GM23338 (cell line): Measurements from ENCODE around the gene HTRA2. TPM values are rescaled to one million over a fixed set of nuclear protein-coding genes. Genes with fewer than 3 reads are reported as not detected.
A peak's percentile ranks its signal among the peaks of the same experiment; 100 is the strongest.

Experiments used
- ATAC-seq: fragments of 200-7000 bp; cut with Tn5 transposase; 3 replicates; pipeline ENCODE4 v1.9.1; 2020
- DNase-seq: peaks from one replicate; pipeline ENCODE4 v3.0.0-alpha.2; 2015; ENCODE audit warnings: low spot score
- H2AFZ ChIP-seq: fragments of 200-600 bp; sonication (generic); 2 replicates; pipeline ENCODE4 v1.8.0; 2016; ENCODE audit warnings: antibody characterized with exemption, mild to moderate bottlenecking, moderate library complexity
- H3F3A ChIP-seq: fragments of 200-600 bp; sonication (generic); replicated peaks from 2 replicates; pipeline ENCODE4 v1.8.0; 2017; ENCODE audit warnings: antibody characterized with exemption, mixed run types, low read depth
- H3K27ac ChIP-seq: fragments of 200-600 bp; sonication (generic); 2 replicates; pipeline ENCODE4 v1.6.1; 2016; ENCODE audit warnings: low read depth
- H3K27me3 ChIP-seq: fragments of 200-600 bp; sonication (generic); 2 replicates; pipeline ENCODE4 v1.8.0; 2016; ENCODE audit warnings: mild to moderate bottlenecking, mixed run types, moderate library complexity; ENCODE audit not compliant: insufficient read depth
- H3K36me3 ChIP-seq: fragments of 200-600 bp; sonication (generic); 2 replicates; pipeline ENCODE4 v1.8.0; 2016; ENCODE audit warnings: mild to moderate bottlenecking; ENCODE audit not compliant: insufficient read depth
- H3K4me1 ChIP-seq: fragments of 200-600 bp; sonication (generic); 2 replicates; pipeline ENCODE4 v1.8.0; 2016; ENCODE audit warnings: mild to moderate bottlenecking, moderate library complexity; ENCODE audit not compliant: insufficient read depth
- H3K4me2 ChIP-seq: fragments of 200-600 bp; sonication (generic); 2 replicates; pipeline ENCODE4 v1.7.1; 2017; ENCODE audit warnings: mixed run types
- H3K4me3 ChIP-seq: fragments of 200-600 bp; sonication (generic); 2 replicates; pipeline ENCODE4 v1.6.1; 2016; ENCODE audit warnings: mixed run types
- H3K79me2 ChIP-seq: fragments of 200-600 bp; sonication (generic); replicated peaks from 2 replicates; pipeline ENCODE4 v1.8.0; 2017; ENCODE audit warnings: mild to moderate bottlenecking; ENCODE audit not compliant: insufficient read depth
- H3K9me2 ChIP-seq: fragments of 200-600 bp; sonication (generic); 2 replicates; pipeline ENCODE4 v1.8.0; 2017; ENCODE audit not compliant: insufficient read depth
- H4K20me1 ChIP-seq: fragments of 200-600 bp; sonication (generic); replicated peaks from 2 replicates; pipeline ENCODE4 v1.8.0; 2017; ENCODE audit warnings: mild to moderate bottlenecking; ENCODE audit not compliant: insufficient read depth
- H3K27ac Mint-ChIP-seq: 2 replicates; pipeline ENCODE4 v1.8.0; 2020; ENCODE audit warnings: inconsistent platforms, mild to moderate bottlenecking, moderate library complexity, mixed read lengths
- H3K27me3 Mint-ChIP-seq: 3 replicates; pipeline ENCODE4 v1.8.0; 2022; ENCODE audit warnings: low read depth, mild to moderate bottlenecking, moderate library complexity, mixed read lengths, inconsistent platforms; ENCODE audit not compliant: insufficient read depth, poor library complexity
- H3K36me3 Mint-ChIP-seq: 3 replicates; pipeline ENCODE4 v1.8.0; 2021; ENCODE audit warnings: low read depth, mild to moderate bottlenecking, inconsistent platforms, moderate library complexity, mixed read lengths
- H3K4me1 Mint-ChIP-seq: 3 replicates; pipeline ENCODE4 v1.8.0; 2020; ENCODE audit warnings: mild to moderate bottlenecking, inconsistent platforms, mixed read lengths
- H3K4me3 Mint-ChIP-seq: 3 replicates; pipeline ENCODE4 v1.8.0; 2021; ENCODE audit warnings: moderate library complexity, mild to moderate bottlenecking, inconsistent platforms, mixed read lengths
- H3K9me3 Mint-ChIP-seq: 3 replicates; pipeline ENCODE4 v1.8.0; 2020; ENCODE audit warnings: moderate library complexity, mild to moderate bottlenecking, inconsistent platforms, mixed read lengths
- EZH2 ChIP-seq: fragments of 200-600 bp; sonication (generic); IDR thresholded peaks from one replicate; pipeline ENCODE4 v1.8.0; 2017; ENCODE audit warnings: antibody characterized with exemption, mild to moderate bottlenecking, low read depth; ENCODE audit not compliant: unreplicated experiment
- REST ChIP-seq: IDR thresholded peaks from one replicate; pipeline ENCODE4 v1.6.1; 2018; ENCODE audit warnings: antibody characterized with exemption; ENCODE audit not compliant: unreplicated experiment
- ZNF331 ChIP-seq: fragments of 250-450 bp; sonication (Bioruptor Pico); IDR thresholded peaks from 2 replicates; pipeline ENCODE4 v1.5.0; 2020; ENCODE audit warnings: low read depth, mild to moderate bottlenecking, moderate library complexity
- ZNF462 ChIP-seq: fragments of 250-450 bp; sonication (Bioruptor Pico); IDR thresholded peaks from 2 replicates; pipeline ENCODE4 v1.5.0; 2020; ENCODE audit warnings: mild to moderate bottlenecking, moderate library complexity
- polyA plus RNA-seq: library from polyadenylated mRNA; unstranded; fragments of >200 nt; fragmentation: Nextera tagmentation; extraction: Ambion mirVana; gene quantifications from 2 replicates; pipeline ENCODE4 v1.2.1, GENCODE V29; 2016
- total RNA-seq: library from RNA; depleted of rRNA; stranded (reverse); fragments of >200 nt; shearing (Covaris generic); gene quantifications from 2 replicates; pipeline ENCODE4 v1.2.3, GENCODE V29; 2014

HTRA2 gene
- total and polyA plus RNA-seq, 2 experiments from 2014 or later, result 17.8 to 19.7 TPM

GRCh38 chr2:74507926-74508520 lies 21.7 kb upstream of the HTRA2 start (continued):
- no peak for TF ChIP-seq REST

GRCh38 chr2:74510272-74510671 lies 19.5 kb upstream of the HTRA2 start:
- no peaks in the 10 kb centered on the region for H3K9me2 ChIP-seq
- peaks cover 4% of the 10 kb centered on the region; the same call in 1 of the 2 replicates for H3K36me3 ChIP-seq
- no peak for DNase-seq
- H3K79me2 ChIP-seq, result peaks cover 8% of the 10 kb centered on the region
- H3K27me3 Mint-ChIP-seq, result peaks cover 92% of the 10 kb centered on the region
- peaks cover 15% of the 10 kb centered on the region for H3K36me3 Mint-ChIP-seq
- H3K4me1 Mint-ChIP-seq, result peaks cover 25% of the 10 kb centered on the region
- peak overlapping the region; percentile 5; the same call in 1 of the 3 replicates for H3K4me3 Mint-ChIP-seq
- no peak overlapping the region for H3K4me2 ChIP-seq
- H3K4me1 ChIP-seq, result peaks cover 24% of the 10 kb centered on the region
- TF ChIP-seq ZNF331 (CRISPR knock-in tag) (no peak), EZH2 (peak; percentile 70)
- no peak overlapping the region for H2AFZ ChIP-seq
- H3K27ac ChIP-seq, result no peak overlapping the region
- ATAC-seq, result no peak
- no peaks in the 10 kb centered on the region for H4K20me1 ChIP-seq
- peaks cover 92% of the 10 kb centered on the region for H3K27me3 ChIP-seq
- peaks cover 10% of the 10 kb centered on the region for H3K9me3 Mint-ChIP-seq
- H3K27ac Mint-ChIP-seq, result no peak overlapping the region
- H3K4me3 ChIP-seq, result no peak overlapping the region
- no peaks in the 10 kb centered on the region for H3F3A ChIP-seq

- Histone ChIP-seq H3K4me2 (no peak overlapping the region), H4K20me1 (no peaks in the 10 kb centered on the region), H2AFZ (no peak overlapping the region), H3K27me3 (peaks cover 92% of the 10 kb centered on the region), H3K79me2 (peaks cover 5% of the 10 kb centered on the region), H3F3A (no peaks in the 10 kb centered on the region), H3K27ac (no peak overlapping the region), H3K4me1 (peaks cover 26% of the 10 kb centered on the region), H3K9me2 (no peaks in the 10 kb centered on the region), H3K4me3 (no peak overlapping the region), H3K36me3 (no peaks in the 10 kb centered on the region)
- Mint-ChIP-seq H3K27ac (no peak overlapping the region), H3K9me3 (peaks cover 15% of the 10 kb centered on the region), H3K4me3 (no peak overlapping the region), H3K27me3 (peaks cover 92% of the 10 kb centered on the region), H3K4me1 (peaks cover 25% of the 10 kb centered on the region), H3K36me3 (peaks cover 9% of the 10 kb centered on the region; the same call in 2 of the 3 replicates)
- TF ChIP-seq EZH2 (peak; percentile 38), ZNF462 (no peak)
- DNase-seq, result no peak
- no peak for ATAC-seq
These were observed 18.4 kb upstream of the HTRA2 start for GRCh38 chr2:74511104-74511989.
